SK-N-MC (cell line): ENCODE results near the gene LSR.

ENCODE experiments used
- EZH2 ChIP-seq: fragments of 200-600 bp; sonication (generic); IDR thresholded peaks from one replicate; pipeline ENCODE4 v1.6.1; 2017; ENCODE audit warnings: antibody characterized with exemption
- POLR2AphosphoS5 ChIP-seq: IDR thresholded peaks from 2 replicates; pipeline ENCODE4 v1.6.1; 2012; ENCODE audit warnings: mild to moderate bottlenecking, low read depth, low read length, borderline replicate concordance

DNA sequence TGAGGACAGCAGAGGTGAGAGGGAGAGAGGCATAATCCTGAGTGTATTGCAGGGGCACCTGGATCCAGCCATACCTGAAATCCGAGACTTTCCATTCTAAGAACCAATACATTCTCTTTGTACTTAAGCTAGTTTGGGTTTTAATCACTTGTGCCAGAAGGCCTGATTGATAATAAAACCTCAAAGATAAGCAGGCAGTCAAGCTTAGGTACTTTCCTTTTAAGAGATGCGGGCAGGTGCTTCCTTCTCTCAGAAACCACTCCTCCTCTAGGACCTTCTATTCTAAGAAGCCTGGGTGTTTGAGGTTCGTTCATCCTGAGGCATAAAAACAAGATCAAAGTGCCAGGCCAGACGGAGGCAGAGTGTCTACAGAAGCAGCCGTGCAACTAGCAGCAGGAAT lies 42.4 kb upstream of the LSR start:
- TF ChIP-seq EZH2 (no peak), POLR2AphosphoS5 (no peak)
